WTC11 (cell line): ENCODE measurements around the gene PLPP4. TPM values are rescaled to one million over a fixed set of nuclear protein-coding genes. Genes with fewer than 3 reads are reported as not detected.

Source experiments
- ATAC-seq: fragments of 200-7000 bp; cut with Tn5 transposase; 2 replicates; pipeline ENCODE4 v1.10.0; 2021; ENCODE audit warnings: mild to moderate bottlenecking, moderate library complexity
- CTCF ChIA-PET: fragments of 300-600 bp; sonication (Branson Sonifier 250); formaldehyde crosslinking; loops from one replicate; lab custom pipeline; 2021; ENCODE audit warnings: antibody characterized with exemption; lab: Charles Lee
- POLR2A ChIA-PET: fragments of 350-600 bp; sonication (Branson Sonifier 250); formaldehyde crosslinking; loops from one replicate; lab custom pipeline; 2021; ENCODE audit warnings: antibody characterized with exemption; lab: Charles Lee
- DNase-seq: peaks from one replicate; pipeline ENCODE4 v3.0.0; 2021; ENCODE audit warnings: low spot score
- H3K27ac Mint-ChIP-seq: 2 replicates; pipeline ENCODE4 v1.8.0; 2021; ENCODE audit warnings: mixed read lengths
- H3K27me3 Mint-ChIP-seq: 2 replicates; pipeline ENCODE4 v1.8.0; 2021; ENCODE audit warnings: low read depth, mild to moderate bottlenecking, moderate library complexity, mixed read lengths
- H3K36me3 Mint-ChIP-seq: 2 replicates; pipeline ENCODE4 v1.8.0; 2021; ENCODE audit warnings: mixed read lengths
- H3K4me1 Mint-ChIP-seq: 2 replicates; pipeline ENCODE4 v1.8.0; 2022; ENCODE audit warnings: mixed read lengths
- H3K4me3 Mint-ChIP-seq: 2 replicates; pipeline ENCODE4 v1.8.0; 2021; ENCODE audit warnings: mild to moderate bottlenecking, moderate library complexity, mixed read lengths
- H3K9me3 Mint-ChIP-seq: 2 replicates; pipeline ENCODE4 v1.8.0; 2021; ENCODE audit warnings: mixed read lengths
- ATF1 ChIP-seq: sonication (generic); formaldehyde crosslinking; IDR thresholded peaks from 2 replicates; pipeline ENCODE4 v1.8.1; 2023; ENCODE audit warnings: mild to moderate bottlenecking, moderate library complexity, missing genetic modification reagents
- CREB1 ChIP-seq: sonication (generic); formaldehyde crosslinking; IDR thresholded peaks from 2 replicates; pipeline ENCODE4 v1.8.0; 2023; ENCODE audit warnings: mild to moderate bottlenecking, missing genetic modification reagents
- CREM ChIP-seq: sonication (generic); formaldehyde crosslinking; IDR thresholded peaks from 2 replicates; pipeline ENCODE4 v1.8.1; 2022; ENCODE audit warnings: mild to moderate bottlenecking, missing genetic modification reagents, moderate library complexity
- E2F4 ChIP-seq: sonication (generic); formaldehyde crosslinking; IDR thresholded peaks from 2 replicates; pipeline ENCODE4 v1.8.1; 2022; ENCODE audit warnings: low read depth, mild to moderate bottlenecking, moderate library complexity, missing genetic modification reagents, borderline replicate concordance
- EMX1 ChIP-seq: fragments of 250-450 bp; sonication (Bioruptor Pico); IDR thresholded peaks from 2 replicates; pipeline ENCODE4 v1.8.0; 2021; ENCODE audit warnings: mild to moderate bottlenecking
- FOXK1 ChIP-seq: sonication (generic); formaldehyde crosslinking; IDR thresholded peaks from 2 replicates; pipeline ENCODE4 v1.8.0; 2022; ENCODE audit warnings: mild to moderate bottlenecking, moderate library complexity, missing genetic modification reagents
- FOXP1 ChIP-seq: sonication (generic); formaldehyde crosslinking; IDR thresholded peaks from 2 replicates; pipeline ENCODE4 v1.8.0; 2022; ENCODE audit warnings: missing genetic modification reagents, mild to moderate bottlenecking, moderate library complexity, borderline replicate concordance
- KAT7 ChIP-seq: sonication (generic); formaldehyde crosslinking; IDR thresholded peaks from 2 replicates; pipeline ENCODE4 v1.8.1; 2023; ENCODE audit warnings: missing genetic modification reagents, mild to moderate bottlenecking, borderline replicate concordance
- NFE2L1 ChIP-seq: sonication (generic); formaldehyde crosslinking; IDR thresholded peaks from 2 replicates; pipeline ENCODE4 v1.8.1; 2023; ENCODE audit warnings: missing genetic modification reagents
- RORB ChIP-seq: fragments of 250-450 bp; sonication (Bioruptor Pico); IDR thresholded peaks from 2 replicates; pipeline ENCODE4 v1.9.0; 2021; ENCODE audit warnings: mild to moderate bottlenecking
- SMAD4 ChIP-seq: sonication (generic); formaldehyde crosslinking; IDR thresholded peaks from 2 replicates; pipeline ENCODE4 v1.8.0; 2022; ENCODE audit warnings: mild to moderate bottlenecking, missing genetic modification reagents
- TEAD1 ChIP-seq: sonication (generic); formaldehyde crosslinking; IDR thresholded peaks from 2 replicates; pipeline ENCODE4 v1.8.0; 2022; ENCODE audit warnings: mild to moderate bottlenecking, missing genetic modification reagents
- USF1 ChIP-seq: sonication (generic); formaldehyde crosslinking; IDR thresholded peaks from 2 replicates; pipeline ENCODE4 v1.8.0; 2022; ENCODE audit warnings: mild to moderate bottlenecking, missing genetic modification reagents
- USF2 ChIP-seq: sonication (generic); formaldehyde crosslinking; IDR thresholded peaks from 2 replicates; pipeline ENCODE4 v1.8.1; 2023; ENCODE audit warnings: mild to moderate bottlenecking, missing genetic modification reagents, moderate library complexity
- ZBTB43 ChIP-seq: sonication (generic); formaldehyde crosslinking; IDR thresholded peaks from 2 replicates; pipeline ENCODE4 v1.8.1; 2023; ENCODE audit warnings: mild to moderate bottlenecking, missing genetic modification reagents
- ZNF219 ChIP-seq: sonication (generic); formaldehyde crosslinking; IDR thresholded peaks from 2 replicates; pipeline ENCODE4 v1.8.0; 2023; ENCODE audit warnings: missing genetic modification reagents, mild to moderate bottlenecking, borderline replicate concordance
- ZNF263 ChIP-seq: sonication (generic); formaldehyde crosslinking; IDR thresholded peaks from 2 replicates; pipeline ENCODE4 v1.8.1; 2022; ENCODE audit warnings: low read depth, mild to moderate bottlenecking, moderate library complexity, missing genetic modification reagents
- ZNF416 ChIP-seq: fragments of 250-450 bp; sonication (Bioruptor Pico); IDR thresholded peaks from 2 replicates; pipeline ENCODE4 v1.9.0; 2021; ENCODE audit warnings: mild to moderate bottlenecking, inconsistent platforms
- ZNF423 ChIP-seq: fragments of 250-450 bp; sonication (Bioruptor Pico); IDR thresholded peaks from 2 replicates; pipeline ENCODE4 v2.1.2; 2022; ENCODE audit warnings: mild to moderate bottlenecking, moderate library complexity
- ZNF532 ChIP-seq: fragments of 250-450 bp; sonication (Bioruptor Pico); IDR thresholded peaks from 2 replicates; pipeline ENCODE4 v1.9.0; 2021; ENCODE audit warnings: mild to moderate bottlenecking, borderline replicate concordance
- total RNA-seq: library from RNA; stranded (reverse); gene quantifications from 3 replicates; pipeline ENCODE4 v1.2.3, GENCODE V29; 2021
- TF ChIP-seq, protein P1 (sequence below): sonication (generic); formaldehyde crosslinking; IDR thresholded peaks from 2 replicates; pipeline ENCODE4 v1.8.1; 2023; ENCODE audit warnings: mild to moderate bottlenecking, missing genetic modification reagents, moderate library complexity
- TF ChIP-seq, protein P2 (sequence below): sonication (generic); formaldehyde crosslinking; IDR thresholded peaks from 2 replicates; pipeline ENCODE4 v1.8.0; 2023; ENCODE audit warnings: missing genetic modification reagents

Gene PLPP4
- total RNA-seq, 1 experiment from 2014 or later = 0.15 TPM

GRCh38 chr10:120456143-120456625 is 843 bp upstream of the PLPP4 start (continued):
- TF ChIP-seq ZNF532 (CRISPR knock-in tag) = no peak
- TF ChIP-seq ZNF263 (CRISPR knock-in tag) = no peak
- TF ChIP-seq, all 79 proteins: peak for 0

DNA sequence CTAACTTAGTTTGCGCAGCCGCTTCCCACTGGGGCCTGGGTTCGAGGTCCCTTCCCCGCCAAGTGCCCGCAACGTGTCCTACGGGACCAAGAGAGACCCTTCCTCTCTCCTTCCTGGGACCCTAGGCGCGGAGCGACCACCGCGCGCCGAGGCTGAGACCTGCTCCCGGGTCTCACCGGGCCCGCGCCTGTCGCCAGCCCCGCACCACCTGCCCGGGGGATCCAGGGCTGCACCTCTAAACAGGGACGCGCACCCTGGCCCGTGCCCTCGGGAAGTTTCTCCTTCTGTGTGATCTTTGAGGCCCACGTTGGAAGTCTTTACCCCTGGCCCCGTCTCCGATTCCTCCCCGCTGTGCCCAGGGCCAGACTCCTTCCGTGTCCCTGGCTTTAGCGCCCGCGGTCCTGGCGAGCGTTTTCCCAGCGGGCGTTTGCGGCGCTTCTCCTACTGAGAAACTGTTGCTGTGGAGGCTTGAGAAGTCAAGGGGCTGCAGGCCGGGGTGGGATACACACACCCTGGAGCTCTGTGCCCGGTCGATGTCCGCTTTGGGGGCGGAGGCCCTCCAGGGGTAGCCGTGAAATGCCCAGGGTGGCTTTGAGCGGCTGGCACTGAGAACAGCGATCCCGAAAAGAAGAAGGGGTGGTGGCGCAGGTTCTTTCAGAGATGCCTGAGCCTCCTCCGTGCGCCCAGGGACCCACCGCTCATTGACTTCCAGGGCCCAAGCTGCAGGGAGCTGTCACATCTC is 575 bp downstream of the PLPP4 start:
- ATAC-seq (peak; percentile 9; the same call in 1 of the 2 replicates), DNase-seq (peak; percentile 19)
- ChIA-PET POLR2A (no interaction called here), CTCF (interaction anchor here (2.1 to 3.1 kb wide), 2 partner anchors 34 to 189 kb away, joined by 5 to 7 read pairs; no protein-coding TSS in a partner anchor)
- Mint-ChIP-seq H3K36me3 (no peaks in the 10 kb centered on the region), H3K9me3 (no peaks in the 10 kb centered on the region), H3K4me1 (peaks cover 12% of the 10 kb centered on the region), H3K4me3 (peak overlapping the region; percentile 72), H3K27ac (no peak overlapping the region), H3K27me3 (peaks cover 74% of the 10 kb centered on the region)
- TF ChIP-seq ATF1 (CRISPR knock-in tag) (no peak), RORB (CRISPR knock-in tag) (no peak), FOXP1 (peak; percentile 51; the same call in 1 of the 2 replicates), ZNF423 (CRISPR knock-in tag) (no peak), ZNF219 (CRISPR knock-in tag) (0 out of 2 replicates have a peak, but pooled peaks have one; percentile 45)

DNA sequence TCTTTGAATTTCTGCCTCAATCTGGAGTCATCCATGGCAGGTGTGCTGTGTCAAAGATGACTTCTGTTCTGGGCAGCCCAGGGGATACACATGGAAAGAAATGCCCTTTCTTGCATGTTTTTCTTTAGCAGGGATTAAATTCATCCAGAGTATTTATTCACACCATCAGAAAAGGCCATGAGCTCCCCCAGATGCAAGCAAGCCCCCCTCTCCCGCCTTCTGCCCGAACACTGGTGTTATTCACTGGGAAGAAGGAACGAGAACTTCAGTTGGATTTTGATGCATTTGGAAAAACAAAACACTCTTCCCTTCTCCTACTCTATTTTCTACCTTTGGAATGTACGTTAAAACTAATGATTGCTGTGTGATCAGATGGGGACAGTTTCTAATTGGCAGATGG is 1.4 kb downstream of the PLPP4 start:
- Mint-ChIP-seq H3K4me1 (peaks cover 12% of the 10 kb centered on the region), H3K27ac (no peak overlapping the region), H3K4me3 (peak overlapping the region; percentile 72; the same call in 1 of the 2 replicates), H3K27me3 (peaks cover 74% of the 10 kb centered on the region), H3K36me3 (no peaks in the 10 kb centered on the region), H3K9me3 (no peaks in the 10 kb centered on the region)
- ChIA-PET POLR2A (no interaction called here), CTCF (interaction anchor here (2.1 kb wide), 1 partner anchor 35 kb away, joined by 5 read pairs; no protein-coding TSS in a partner anchor)
- DNase-seq (no peak), ATAC-seq (no peak)
- TF ChIP-seq USF2 (no peak), TEAD1 (no peak), NFE2L1 (CRISPR knock-in tag) (no peak), USF1 (no peak), EMX1 (CRISPR knock-in tag) (no peak), CREB1 (CRISPR knock-in tag) (no peak), KAT7 (no peak), FOXK1 (CRISPR knock-in tag) (no peak), CREM (CRISPR knock-in tag) (no peak), ZNF416 (CRISPR knock-in tag) (no peak), E2F4 (CRISPR knock-in tag) (no peak), SMAD4 (CRISPR knock-in tag) (no peak), ZBTB43 (no peak)
- TF ChIP-seq, protein P1, sequence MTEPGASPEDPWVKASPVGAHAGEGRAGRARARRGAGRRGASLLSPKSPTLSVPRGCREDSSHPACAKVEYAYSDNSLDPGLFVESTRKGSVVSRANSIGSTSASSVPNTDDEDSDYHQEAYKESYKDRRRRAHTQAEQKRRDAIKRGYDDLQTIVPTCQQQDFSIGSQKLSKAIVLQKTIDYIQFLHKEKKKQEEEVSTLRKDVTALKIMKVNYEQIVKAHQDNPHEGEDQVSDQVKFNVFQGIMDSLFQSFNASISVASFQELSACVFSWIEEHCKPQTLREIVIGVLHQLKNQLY (CRISPR knock-in tag) = no peak
- TF ChIP-seq, protein P2, sequence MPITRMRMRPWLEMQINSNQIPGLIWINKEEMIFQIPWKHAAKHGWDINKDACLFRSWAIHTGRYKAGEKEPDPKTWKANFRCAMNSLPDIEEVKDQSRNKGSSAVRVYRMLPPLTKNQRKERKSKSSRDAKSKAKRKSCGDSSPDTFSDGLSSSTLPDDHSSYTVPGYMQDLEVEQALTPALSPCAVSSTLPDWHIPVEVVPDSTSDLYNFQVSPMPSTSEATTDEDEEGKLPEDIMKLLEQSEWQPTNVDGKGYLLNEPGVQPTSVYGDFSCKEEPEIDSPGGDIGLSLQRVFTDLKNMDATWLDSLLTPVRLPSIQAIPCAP (CRISPR knock-in tag) = no peak
